Erythroblast (primary cell): ENCODE data around the gene UPK1B.
"Not testable (repeated sequence)": the region's sequence is repeated elsewhere in the genome, so short reads cannot be mapped to it uniquely, and the experiment has no call there.

Experiments used
- DNase-seq, 2 experiments: peaks; one replicate each; lab custom pipeline; 2025; lab: John Stamatoyannopoulos, UW
- GATA1 ChIP-seq: IDR thresholded peaks from 2 replicates; pipeline ENCODE4 v1.6.1; 2011; ENCODE audit warnings: low read depth, mild to moderate bottlenecking, control low read depth, low read length, moderate library complexity
- POLR2A ChIP-seq: IDR thresholded peaks from 2 replicates; pipeline ENCODE4 v1.6.1; 2011; ENCODE audit warnings: mild to moderate bottlenecking, low read length

Gene UPK1B

GRCh38 chr3:119157971-119158370, 15.4 kb upstream of the UPK1B start:
- TF ChIP-seq GATA1 (no peak), POLR2A (no peak)
- no peak for DNase-seq

GRCh38 chr3:119160361-119160760, 13.0 kb upstream of the UPK1B start:
- TF ChIP-seq POLR2A = no peak
- TF ChIP-seq GATA1 = no peak
- DNase-seq = no peak

GRCh38 chr3:119160815-119161214, 12.6 kb upstream of the UPK1B start:
- TF ChIP-seq POLR2A = no peak
- no peak for TF ChIP-seq GATA1
- no peak for DNase-seq

GRCh38 chr3:119161240-119161639, 12.2 kb upstream of the UPK1B start:
- no peak for DNase-seq
- TF ChIP-seq POLR2A (no peak), GATA1 (no peak)

- not testable (repeated sequence) for DNase-seq
These were observed 8.7 kb upstream of the UPK1B start for GRCh38 chr3:119164745-119165144.

GRCh38 chr3:119170821-119171220, 2.6 kb upstream of the UPK1B start:
- DNase-seq = no peak
- TF ChIP-seq POLR2A = no peak

GRCh38 chr3:119175872-119176756, 2.7 kb downstream of the UPK1B start:
- no peak for DNase-seq
- TF ChIP-seq GATA1 = no peak
- no peak for TF ChIP-seq POLR2A

GRCh38 chr3:119176778-119177177, 3.4 kb downstream of the UPK1B start:
- TF ChIP-seq POLR2A (no peak), GATA1 (no peak)
- DNase-seq = no peak

- no peak for DNase-seq
- TF ChIP-seq GATA1 (no peak), POLR2A (no peak)
These were observed 3.9 kb downstream of the UPK1B start for GRCh38 chr3:119177321-119177720.

GRCh38 chr3:119181765-119182164, 8.4 kb downstream of the UPK1B start:
- no peak for DNase-seq
- no peak for TF ChIP-seq GATA1
- no peak for TF ChIP-seq POLR2A

GRCh38 chr3:119184111-119184510, 10.7 kb downstream of the UPK1B start:
- no peak for TF ChIP-seq POLR2A
- TF ChIP-seq GATA1 = no peak
- DNase-seq = no peak

GRCh38 chr3:119184796-119185570, 11.6 kb downstream of the UPK1B start:
- no peak for DNase-seq
- no peak for TF ChIP-seq POLR2A
- no peak for TF ChIP-seq GATA1

- DNase-seq = no peak
- TF ChIP-seq GATA1 (no peak), POLR2A (no peak)
These were observed 13.9 kb downstream of the UPK1B start for GRCh38 chr3:119187266-119187665.

GRCh38 chr3:119191800-119192199, 18.4 kb downstream of the UPK1B start:
- no peak for DNase-seq
- TF ChIP-seq POLR2A = no peak
- TF ChIP-seq GATA1 = no peak

GRCh38 chr3:119194237-119195150, 21.1 kb downstream of the UPK1B start:
- TF ChIP-seq POLR2A = no peak
- TF ChIP-seq GATA1 = no peak
- DNase-seq = no peak
